B cell (primary cell): Measurements from ENCODE around the gene RBBP8NL.

ENCODE experiments used
- CTCF ChIP-seq: fragments of 200-600 bp; IDR thresholded peaks from one replicate; pipeline ENCODE4 v1.8.0; 2022; ENCODE audit warnings: antibody characterized with exemption, mild to moderate bottlenecking
- EZH2 ChIP-seq: IDR thresholded peaks from 2 replicates; pipeline ENCODE4 v1.6.1; 2012; ENCODE audit warnings: borderline replicate concordance, low read depth, mild to moderate bottlenecking, moderate library complexity, low read length; ENCODE audit not compliant: insufficient read depth, poor library complexity, severe bottlenecking

DNA sequence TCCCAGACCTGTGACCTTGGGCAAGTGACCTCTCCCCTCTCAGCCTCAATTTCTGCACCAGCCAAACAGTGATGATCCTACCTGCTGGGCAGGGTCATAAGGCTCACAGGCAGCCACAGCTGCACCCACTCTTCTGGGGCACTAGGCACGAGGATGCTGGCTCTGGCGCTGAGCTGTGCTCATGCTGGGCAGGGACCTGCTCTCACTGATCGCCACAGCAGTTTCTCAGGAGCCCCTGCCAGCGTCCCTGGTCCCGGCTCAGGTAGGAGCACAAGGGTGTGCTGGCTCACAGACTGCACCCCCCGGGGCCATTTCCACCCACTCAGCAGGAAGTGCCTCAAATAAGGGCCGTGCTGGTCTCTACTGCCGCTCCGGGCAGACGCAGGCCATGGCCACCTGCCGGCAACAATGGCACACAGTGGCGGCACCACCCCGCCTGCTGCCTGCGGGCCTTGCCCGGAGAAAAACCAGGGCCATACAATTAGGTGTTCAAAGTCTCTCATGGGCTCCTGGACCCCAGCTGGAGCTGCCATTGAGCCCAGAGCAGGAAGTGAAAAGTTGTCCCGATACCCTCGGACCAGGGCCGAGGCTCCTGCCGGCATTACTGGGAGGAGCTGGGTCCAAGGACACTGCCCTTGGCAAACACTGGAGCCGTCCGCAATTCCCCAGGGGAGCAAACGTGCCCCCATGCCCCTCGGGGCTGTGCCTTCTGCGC lies 15.7 kb downstream of the RBBP8NL start:
- no peak for TF ChIP-seq CTCF
- no peak for TF ChIP-seq EZH2
